ENCODE results near the gene SPAG16. TPM values are rescaled to one million over a fixed set of nuclear protein-coding genes. Genes with fewer than 3 reads are reported as not detected.
A peak's percentile ranks its signal among the peaks of the same experiment; 100 is the strongest.

SPAG16 gene
- 19.5 and 27.3 TPM in 2 replicates for total RNA-seq (2014; rRNA removed; shearing (Covaris generic))
- polyA plus RNA-seq (2014; cell fraction: nucleus; rRNA removed) = 18.0 and 18.2 TPM in 2 replicates

DNA sequence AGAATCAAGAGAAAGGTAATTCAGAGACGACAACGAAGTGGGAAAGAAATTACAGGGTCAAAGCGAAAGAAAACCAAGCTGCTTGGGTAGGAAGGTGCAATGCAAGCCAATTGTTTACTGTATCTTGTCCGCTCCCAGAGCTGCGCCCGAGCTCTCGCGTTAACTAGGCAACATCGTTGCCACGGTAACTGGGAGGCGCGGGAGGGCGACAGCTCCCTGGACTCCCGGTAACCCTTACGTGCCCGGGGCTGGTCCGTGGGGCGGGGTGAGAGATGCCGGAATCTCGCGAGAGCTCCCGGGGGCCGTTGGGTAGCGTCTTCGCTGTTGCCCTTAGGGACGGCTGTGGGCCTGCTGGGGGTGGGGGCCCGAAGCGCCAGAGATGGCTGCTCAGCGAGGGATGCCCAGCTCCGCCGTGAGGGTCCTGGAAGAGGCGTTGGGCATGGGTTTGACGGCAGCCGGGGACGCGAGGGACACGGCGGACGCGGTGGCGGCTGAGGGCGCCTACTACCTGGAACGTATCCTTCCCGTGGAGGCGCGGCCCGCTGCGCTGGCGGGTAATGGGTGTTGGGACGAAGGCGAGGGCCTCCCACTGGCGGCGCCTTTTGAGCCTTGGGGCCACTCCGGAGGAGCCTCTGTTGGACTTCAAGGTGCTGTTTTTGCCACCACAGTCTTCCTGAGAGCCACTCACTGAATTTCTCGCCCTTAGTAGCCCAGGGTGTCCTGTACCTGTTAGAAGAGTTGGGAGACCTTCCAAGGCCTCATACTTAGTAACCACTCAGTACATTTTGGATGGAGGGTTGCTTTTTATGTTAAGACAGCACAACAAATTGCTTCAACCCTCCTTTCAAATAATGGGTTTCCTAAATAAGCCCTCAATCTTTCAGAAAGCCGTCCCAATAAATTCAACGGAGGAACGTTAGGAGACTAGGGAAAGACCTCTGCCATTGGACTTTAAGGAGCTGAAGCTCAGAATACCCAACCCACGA, at the start of gene SPAG16:
Gene SPAG16 (plus strand): TSS at position 360 of the 986 bp plus-strand sequence.
- peak; percentile 96 for DNase-seq (ENCODE audit: extremely low read depth, low read depth)

DNA sequence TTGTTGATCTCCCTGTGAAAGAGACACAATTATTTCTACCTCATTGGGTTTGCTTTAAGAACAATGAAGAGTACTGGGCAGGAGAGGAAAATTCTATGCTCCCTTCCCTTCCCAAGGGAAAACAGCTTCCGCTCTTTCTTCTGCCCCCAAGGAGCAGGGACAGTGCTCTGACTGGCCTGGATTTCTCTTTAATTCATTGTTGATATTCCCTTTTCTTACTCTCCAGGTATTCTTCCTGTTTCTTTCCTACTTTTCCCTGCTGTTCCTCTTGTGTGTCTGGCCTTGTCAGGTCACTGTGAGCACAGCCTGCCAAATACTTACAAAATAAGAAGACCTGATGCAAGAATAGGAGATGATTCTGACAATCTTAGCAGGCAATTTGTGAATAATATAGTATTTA, 49.6 kb upstream of the SPAG16 start:
- no peak for DNase-seq (ENCODE audit: extremely low read depth, low read depth)

DNA sequence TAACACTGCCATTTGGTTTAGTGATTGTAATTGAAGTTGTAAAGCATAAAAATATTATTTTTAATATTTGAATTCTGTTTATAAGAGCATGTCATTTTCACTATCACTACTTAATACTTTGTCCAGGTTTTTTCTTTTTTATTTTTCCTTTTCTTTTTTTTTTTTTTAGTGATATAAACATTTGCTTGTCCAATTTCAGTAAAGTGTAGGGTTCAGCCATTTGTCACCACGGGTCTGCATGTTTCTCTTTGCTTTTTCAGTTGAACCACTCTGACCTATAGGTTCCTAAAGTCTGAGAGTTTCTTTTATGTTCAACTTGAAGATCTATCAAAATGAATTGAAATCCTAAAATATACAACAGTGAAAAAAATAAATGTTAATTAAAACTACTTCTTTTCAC, 48.5 kb upstream of the SPAG16 start:
- no peak for DNase-seq (ENCODE audit: extremely low read depth, low read depth)

DNA sequence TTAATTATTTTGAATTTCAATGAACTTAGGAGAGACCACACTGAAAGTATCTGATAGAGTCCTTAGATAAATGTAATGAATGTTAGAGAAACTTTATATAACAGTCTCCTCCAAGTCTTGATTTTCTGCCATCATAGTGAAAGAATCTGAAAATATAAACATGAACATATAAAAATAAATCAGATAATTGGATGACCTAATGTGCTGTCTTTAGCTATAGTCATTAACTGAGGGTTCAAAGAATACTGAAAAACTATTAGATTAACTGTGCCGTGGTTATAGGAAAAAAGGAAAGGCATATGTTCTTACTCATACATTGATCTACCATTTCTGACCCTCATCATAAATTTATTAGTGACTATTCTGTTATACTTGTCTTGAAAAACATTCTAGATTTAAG, 47.0 kb upstream of the SPAG16 start:
- no peak for DNase-seq (ENCODE audit: extremely low read depth, low read depth)

DNA sequence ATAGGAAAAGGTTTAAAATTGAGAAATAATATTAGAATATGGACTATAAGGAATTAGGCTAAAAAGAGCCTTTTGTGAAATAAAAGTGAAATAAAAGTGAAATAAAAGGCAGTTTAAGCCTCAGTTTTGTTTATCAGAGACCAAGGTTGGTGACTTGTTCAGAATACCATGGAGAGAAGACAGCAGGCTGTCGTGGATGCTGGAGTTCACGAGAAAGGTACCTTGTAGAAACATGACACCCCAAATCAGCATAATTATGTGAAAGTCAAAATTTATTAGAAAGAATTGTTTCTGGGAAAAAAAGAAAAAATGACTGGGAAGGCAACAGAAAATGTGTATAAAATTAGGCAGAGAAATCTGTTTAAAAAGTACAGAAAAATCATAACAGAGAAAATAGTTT, 46.5 kb upstream of the SPAG16 start:
- DNase-seq (ENCODE audit: extremely low read depth, low read depth) = no peak

DNA sequence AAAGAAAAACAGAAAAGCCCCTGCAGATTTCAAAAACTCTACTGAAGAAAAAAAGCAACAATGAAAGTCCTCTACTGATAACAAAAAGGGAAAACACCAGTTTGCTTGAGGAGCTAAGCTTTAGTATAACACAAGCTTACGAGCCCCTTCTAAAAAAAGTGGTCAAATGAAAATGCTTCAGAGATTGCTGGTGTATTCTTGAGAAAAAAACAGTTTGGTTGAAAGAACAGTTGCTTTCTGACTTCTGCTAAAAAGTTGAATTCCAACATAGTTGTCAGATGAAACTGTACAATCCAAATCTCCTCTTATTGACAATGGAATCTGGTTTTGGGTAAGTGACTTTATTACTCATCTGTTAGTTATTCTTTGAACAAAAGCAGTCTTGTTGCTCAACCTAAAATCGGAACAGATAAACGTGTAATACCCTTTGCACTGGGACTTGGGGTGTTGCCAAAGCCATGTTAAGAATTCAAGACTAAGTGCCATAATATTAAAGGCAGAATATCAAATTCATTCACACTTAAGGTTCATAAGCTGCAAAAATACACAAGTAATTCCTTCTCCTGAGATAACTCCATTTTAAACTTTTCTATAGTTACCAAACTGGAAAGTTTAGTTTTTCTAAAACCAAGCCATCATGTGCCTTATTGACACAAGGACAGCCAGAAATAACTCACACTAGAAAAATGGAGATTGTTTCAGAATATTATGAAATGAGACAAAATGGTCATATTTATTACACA, 45.3 kb upstream of the SPAG16 start:
- peak; percentile 24 for DNase-seq (ENCODE audit: extremely low read depth, low read depth)

DNA sequence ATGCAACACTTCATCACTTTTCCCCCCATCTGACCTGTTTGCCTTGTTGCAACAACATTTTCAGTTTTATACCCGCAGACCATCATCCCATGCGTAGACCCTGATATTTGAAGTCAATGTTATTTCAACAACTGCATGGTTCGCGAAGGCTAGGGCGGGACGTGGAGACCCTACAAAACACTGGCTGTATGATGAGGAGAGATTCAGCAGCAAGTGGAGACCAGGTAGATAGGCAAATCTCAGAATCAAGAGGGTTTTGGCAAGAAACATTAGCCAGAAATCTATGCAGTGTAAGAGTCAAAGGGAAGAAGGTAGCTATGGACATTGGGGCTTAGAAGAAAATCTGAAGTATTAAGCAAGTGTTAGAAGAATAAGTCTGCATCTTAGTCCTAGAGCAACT, 42.4 kb upstream of the SPAG16 start:
- DNase-seq (ENCODE audit: extremely low read depth, low read depth) = no peak

DNA sequence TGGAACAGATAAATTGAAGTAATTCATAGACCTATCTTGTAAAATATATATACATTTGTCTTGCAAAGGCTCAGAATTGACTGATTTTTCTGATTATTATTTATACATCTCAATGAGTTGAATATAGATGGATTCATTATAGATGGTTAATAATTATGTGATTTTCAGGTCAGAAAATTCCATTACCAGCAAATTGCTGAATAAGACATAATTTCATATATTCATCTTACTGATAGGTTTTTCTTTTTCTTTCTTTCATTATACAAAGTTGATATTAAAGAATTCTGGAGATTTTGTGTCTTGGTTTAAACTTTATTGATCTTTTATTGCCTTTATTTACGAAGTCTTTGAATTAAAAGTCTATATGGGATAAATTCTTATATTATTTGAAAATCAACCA, 41.6 kb upstream of the SPAG16 start:
- no peak for DNase-seq (ENCODE audit: extremely low read depth, low read depth)

DNA sequence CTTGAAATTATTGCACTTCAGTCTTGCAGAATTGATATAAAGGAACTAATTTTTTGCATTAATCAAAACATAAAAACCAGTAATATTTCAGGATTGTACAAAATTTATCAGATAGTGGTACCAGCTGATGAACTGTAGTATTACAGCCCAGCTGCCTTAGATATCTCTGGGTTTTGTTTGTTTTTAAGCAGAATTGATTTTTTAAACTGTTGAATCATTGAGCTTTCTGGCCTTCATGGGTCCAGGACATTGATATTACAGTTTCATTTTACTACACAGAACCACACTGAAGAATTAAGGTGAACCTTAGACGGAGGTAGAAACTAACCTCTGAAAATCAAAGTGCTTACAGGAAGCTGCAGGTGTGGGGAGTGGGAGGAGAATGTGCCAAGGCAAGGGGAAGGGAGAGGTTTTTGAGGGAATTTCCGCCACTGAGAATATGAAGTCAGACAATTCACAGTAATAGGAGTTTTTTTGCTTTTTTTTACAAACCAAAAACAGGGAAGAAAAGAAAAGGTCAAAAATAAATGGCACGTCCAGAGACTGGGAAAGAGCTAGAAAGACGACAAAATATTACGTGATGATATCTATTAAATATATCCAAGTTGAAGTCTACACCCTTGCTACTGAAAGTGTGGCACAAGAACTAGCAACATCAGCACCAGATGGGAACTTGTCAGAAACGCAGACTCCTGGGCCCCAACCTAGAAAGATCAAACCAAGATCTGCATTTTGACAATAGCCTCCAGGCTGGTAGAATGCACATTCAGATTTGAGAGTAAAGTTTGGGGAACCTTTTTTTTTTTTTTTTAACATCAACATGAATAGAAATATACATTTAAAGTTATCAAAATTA, 40.8 kb upstream of the SPAG16 start:
- no peak for DNase-seq (ENCODE audit: extremely low read depth, low read depth)

DNA sequence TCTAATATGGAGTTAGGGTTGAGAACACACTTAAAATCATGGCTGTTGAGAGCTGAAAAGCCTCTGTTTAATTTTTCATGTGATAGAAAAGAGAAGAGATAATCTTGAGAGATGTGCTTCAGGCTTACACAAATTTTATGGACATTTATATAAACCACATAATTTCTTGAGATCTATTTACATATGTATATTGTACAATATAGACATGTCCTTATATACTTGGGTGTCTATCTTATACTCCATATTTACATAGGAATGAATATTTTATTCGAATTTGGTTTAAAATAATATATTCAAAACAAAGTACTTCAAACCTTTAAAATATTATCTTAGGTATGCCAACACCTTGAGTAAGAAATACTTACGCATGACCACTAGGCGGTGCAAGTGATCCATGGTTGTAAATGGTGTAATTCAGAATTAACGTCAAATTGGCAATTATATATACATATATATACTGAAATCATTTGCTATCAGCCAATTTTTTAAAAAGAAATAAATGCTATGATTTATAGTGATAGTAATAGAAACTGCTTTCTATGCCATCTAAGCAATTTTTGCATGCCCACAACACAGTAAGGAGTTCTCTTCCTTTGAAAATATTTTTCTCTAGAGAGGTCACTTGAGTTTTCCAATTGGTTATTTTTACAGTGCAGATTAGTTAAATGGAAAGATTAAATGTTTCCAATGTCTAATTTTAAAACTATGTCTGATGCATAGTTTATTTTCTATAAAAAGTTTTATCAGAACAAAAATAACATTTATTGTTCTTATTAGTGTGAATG, 37.6 kb upstream of the SPAG16 start:
- DNase-seq (ENCODE audit: extremely low read depth, low read depth) = peak; percentile 47

DNA sequence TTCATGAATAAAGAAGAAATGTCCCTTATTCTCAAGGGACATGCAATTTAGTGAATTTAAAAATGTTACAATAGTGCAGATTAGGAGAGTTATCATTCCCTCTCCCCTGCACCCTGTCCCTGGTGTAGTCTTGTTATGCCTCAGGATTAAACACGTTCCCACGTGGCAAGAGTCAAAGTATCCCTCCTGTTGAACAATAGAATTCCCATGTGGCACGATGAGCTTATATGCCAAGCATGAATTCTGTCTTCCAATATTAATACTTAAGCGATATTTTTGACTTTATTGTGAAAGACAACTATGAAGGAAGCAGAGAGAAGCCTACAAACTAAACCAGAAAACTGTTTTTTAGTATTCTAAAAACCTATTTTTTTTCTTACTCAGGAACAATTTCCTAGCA, 36.7 kb upstream of the SPAG16 start:
- no peak for DNase-seq (ENCODE audit: extremely low read depth, low read depth)

DNA sequence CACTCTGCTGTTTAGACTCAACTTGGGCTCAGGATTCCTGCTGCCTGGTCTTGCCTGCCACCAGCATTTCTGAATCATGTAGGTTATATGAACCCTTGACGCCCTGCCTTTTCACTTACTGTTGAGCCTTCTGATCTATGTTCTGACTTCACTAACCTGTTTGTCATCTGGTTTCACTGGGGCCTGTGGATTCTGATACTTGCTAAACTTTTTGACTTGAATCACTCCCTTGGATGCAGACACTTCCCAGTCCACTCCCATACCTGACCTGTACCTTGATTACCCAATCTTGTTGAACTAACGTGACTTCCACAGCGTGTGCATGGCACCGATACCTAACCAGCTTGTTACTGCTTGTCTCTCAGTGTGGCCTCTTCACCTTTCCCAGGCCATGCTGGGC, 35.6 kb upstream of the SPAG16 start:
- DNase-seq (ENCODE audit: extremely low read depth, low read depth) = no peak

DNA sequence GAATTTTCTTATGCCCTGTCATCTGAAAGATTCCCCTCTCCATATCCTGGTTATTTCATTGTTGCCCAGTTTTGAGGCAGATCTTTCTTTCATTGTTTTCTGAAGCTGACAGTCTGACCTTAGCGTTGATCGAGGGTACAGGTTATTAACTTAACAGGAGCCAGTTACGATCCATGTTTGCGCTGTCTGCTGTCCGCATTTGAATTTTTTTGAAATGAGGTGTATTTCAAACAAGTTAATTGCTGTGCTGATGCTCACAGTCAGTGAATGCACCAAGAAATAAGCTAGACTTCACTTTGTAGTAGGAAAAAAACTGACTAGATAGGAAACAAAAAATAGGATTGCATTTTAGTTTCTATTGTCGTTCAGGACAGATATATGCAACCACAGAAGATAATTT, 34.8 kb upstream of the SPAG16 start:
- DNase-seq (ENCODE audit: extremely low read depth, low read depth) = no peak

DNA sequence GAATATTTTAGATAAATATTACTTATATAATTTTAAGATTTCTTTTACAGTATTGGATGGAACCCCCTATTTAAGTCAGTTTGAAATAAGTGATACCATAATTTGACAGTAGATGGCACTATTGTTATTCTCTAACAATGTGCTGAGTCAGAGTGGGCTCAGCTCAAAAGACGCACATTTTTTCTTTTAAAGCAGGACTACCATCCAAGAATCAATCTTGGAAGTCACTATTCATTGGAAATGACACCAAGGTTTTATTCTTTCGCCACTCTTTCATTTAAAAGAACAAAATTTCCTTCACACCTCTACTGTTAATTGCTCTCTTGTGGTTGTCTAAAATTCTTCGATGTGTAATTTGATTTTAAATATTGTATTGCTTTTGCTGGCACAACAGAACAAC, 32.6 kb upstream of the SPAG16 start:
- DNase-seq (ENCODE audit: extremely low read depth, low read depth) = peak; percentile 76

DNA sequence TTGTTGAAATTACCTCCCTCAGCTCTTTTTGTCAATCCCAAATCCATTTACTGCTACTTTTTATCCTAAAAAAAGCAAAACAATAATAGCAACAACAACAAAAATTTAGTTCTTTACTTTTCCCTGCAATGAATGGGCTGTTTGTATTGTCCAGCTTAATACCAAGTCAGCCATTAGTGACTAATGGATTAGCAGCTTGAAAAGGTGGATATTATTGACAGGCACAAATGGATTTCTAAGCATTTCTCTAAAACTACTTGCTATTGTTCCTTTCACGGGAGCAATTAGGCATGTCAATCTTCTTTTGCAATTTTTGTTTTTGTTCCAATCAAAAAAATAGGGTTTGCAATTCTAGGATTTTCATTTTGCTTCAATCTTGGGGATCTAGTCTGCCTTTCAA, 32.1 kb upstream of the SPAG16 start:
- no peak for DNase-seq (ENCODE audit: extremely low read depth, low read depth)

DNA sequence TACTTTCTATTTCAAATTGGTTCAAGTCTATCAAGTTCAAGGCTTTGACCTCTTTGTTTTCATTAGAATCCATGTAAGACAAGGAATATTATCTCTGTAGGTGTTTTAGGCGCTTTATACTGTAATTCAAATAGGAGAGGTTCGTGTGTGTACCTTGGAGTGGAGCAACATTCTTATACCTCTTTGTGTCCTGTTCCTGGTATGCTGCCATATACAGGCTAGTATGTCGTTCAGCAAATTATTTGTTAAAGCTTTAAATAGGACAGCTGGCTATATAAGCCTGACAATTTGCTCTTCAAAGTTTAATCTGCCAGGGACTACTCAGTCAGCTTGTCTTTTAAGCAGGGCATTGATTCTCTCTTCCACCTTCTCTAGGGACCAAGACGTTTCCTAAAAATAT, 31.1 kb upstream of the SPAG16 start:
- DNase-seq (ENCODE audit: extremely low read depth, low read depth) = no peak

DNA sequence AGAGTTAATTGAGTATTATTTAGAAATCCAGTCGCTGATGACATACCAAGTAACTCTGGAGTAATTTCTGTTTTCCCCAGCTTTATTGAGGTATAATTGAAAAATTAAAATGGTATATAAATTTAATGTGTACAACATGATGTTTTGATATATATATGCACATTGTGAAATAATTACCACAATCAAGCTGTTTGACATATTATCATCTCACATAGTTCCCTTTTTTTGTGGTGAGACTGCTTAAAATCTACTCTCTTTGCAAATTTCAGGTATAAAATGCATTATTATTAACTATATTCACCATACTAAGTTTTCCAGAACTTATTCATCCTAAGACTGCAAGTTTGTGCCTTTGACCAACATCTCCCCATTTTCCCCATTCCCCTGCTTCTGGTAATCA, 25.0 kb upstream of the SPAG16 start:
- no peak for DNase-seq (ENCODE audit: extremely low read depth, low read depth)

DNA sequence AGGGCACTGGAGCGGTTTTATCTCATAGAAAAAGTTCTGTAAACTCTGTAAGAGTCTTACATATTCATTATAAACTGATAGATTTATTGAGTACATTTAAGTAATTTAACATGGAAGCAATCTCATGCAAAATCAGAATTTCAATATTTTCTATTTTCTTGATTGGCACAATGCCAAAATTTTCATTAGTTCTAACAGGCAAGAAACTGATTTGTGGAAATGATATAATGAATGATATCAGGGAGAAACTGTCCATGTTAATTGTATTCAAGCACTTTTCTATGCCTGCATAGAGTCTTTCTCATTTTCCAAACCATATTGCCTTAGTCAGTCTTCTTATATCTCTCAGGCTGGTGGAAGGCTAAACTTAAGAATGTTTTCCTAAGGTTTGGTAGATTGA, 23.0 kb upstream of the SPAG16 start:
- DNase-seq (ENCODE audit: extremely low read depth, low read depth) = no peak

DNA sequence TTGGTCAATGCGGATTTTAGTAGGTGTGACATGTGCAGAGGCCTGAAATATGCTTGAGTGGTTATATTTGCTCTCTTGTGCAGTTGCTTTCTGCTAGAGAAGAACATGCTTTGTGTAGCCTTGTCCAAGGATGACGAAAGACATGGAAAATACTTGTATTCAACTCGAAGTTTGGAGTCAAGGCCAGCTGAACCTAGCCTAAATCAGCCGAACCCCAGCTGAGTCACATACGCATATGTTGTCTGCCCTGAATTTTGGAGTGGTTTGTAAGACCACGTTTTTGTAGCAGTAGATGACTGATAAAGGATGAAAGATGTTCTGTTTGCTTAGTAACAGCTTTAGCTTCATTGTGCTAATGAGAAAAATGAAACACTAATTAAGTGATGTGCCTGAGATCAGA, 22.5 kb upstream of the SPAG16 start:
- no peak for DNase-seq (ENCODE audit: extremely low read depth, low read depth)

DNA sequence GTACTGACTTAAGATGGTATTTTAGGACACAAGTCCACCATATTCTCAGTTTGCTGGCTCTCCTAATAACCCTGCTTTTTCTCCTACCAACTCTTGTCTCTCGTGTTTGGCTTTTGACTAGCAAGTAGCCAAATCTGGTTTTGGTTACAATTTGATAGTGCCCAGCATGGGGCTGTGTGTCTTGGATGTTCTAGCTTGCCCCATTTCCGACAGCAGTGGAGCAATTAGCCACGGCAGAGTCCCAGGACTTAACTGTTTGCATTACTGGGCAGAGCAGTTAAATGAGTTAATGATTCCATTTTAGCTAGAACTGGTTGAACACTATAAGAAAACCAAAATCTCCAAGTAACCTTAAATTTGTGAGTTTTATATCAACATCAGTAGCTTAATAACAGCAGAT, 18.6 kb upstream of the SPAG16 start:
- no peak for DNase-seq (ENCODE audit: extremely low read depth, low read depth)

Data from NCI-H460 (cell line).